ENCODE data around the gene BRME1.

BRME1 gene

GRCh38 chr19:13905634-13906520 lies at the start of gene BRME1, which contains the start of gene CC2D1A:
BRME1 (minus strand) TSS chr19:13906117; CDS start chr19:13904892, 1,225 bp downstream.
CC2D1A (plus strand) TSS chr19:13906201; CDS start chr19:13906442, 241 bp downstream.
- DNase-seq (ENCODE audit: low read depth): peak; percentile 76

GRCh38 chr19:13954185-13954584 lies 48.3 kb upstream of the BRME1 start:
- DNase-seq (ENCODE audit: low read depth): no peak

- peak; percentile 69 for DNase-seq (ENCODE audit: low read depth)
These were observed 47.1 kb upstream of the BRME1 start for GRCh38 chr19:13952931-13953531.

GRCh38 chr19:13952154-13952930 lies 46.4 kb upstream of the BRME1 start, which contains the start of gene DCAF15:
DCAF15 (plus strand) TSS chr19:13952509; CDS start chr19:13952513, 4 bp downstream.
- DNase-seq (ENCODE audit: low read depth): peak; percentile 100

GRCh38 chr19:13951799-13952153 lies 45.9 kb upstream of the BRME1 start:
- DNase-seq (ENCODE audit: low read depth): no peak

GRCh38 chr19:13951043-13951442 lies 45.1 kb upstream of the BRME1 start:
- DNase-seq (ENCODE audit: low read depth): no peak

GRCh38 chr19:13946414-13946813 lies 40.5 kb upstream of the BRME1 start:
- DNase-seq (ENCODE audit: low read depth): no peak

- DNase-seq (ENCODE audit: low read depth): no peak
These were observed 36.2 kb upstream of the BRME1 start for GRCh38 chr19:13942023-13942684.

- peak; percentile 85 for DNase-seq (ENCODE audit: low read depth)
These were observed 32.6 kb upstream of the BRME1 start, which contains the start of gene PODNL1 for GRCh38 chr19:13938301-13939064. PODNL1 (minus strand) TSS chr19:13938417; CDS start chr19:13938181, 236 bp downstream.

- no peak for DNase-seq (ENCODE audit: low read depth)
These were observed 31.8 kb upstream of the BRME1 start for GRCh38 chr19:13937479-13938300.

- no peak for DNase-seq (ENCODE audit: low read depth)
These were observed 30.0 kb upstream of the BRME1 start for GRCh38 chr19:13935765-13936510.

- no peak for DNase-seq (ENCODE audit: low read depth)
These were observed 28.8 kb upstream of the BRME1 start for GRCh38 chr19:13934785-13935109.

GRCh38 chr19:13932911-13933393 lies 27.0 kb upstream of the BRME1 start:
- DNase-seq (ENCODE audit: low read depth): no peak

- no peak for DNase-seq (ENCODE audit: low read depth)
These were observed 26.3 kb upstream of the BRME1 start for GRCh38 chr19:13932149-13932637.

GRCh38 chr19:13931391-13932148 lies 25.7 kb upstream of the BRME1 start:
- no peak for DNase-seq (ENCODE audit: low read depth)

- DNase-seq (ENCODE audit: low read depth): no peak
These were observed 24.5 kb upstream of the BRME1 start for GRCh38 chr19:13930402-13930801.

GRCh38 chr19:13929956-13930355 lies 24.0 kb upstream of the BRME1 start:
- no peak for DNase-seq (ENCODE audit: low read depth)

GRCh38 chr19:13929340-13929739 lies 23.4 kb upstream of the BRME1 start:
- DNase-seq (ENCODE audit: low read depth): no peak
